Colonic mucosa (tissue), 4 donors: ENCODE data around the gene MDH1. TPM values are rescaled to one million over a fixed set of nuclear protein-coding genes. Genes with fewer than 3 reads are reported as not detected.

Experiments
- DNase-seq: peaks from one replicate; pipeline ENCODE4 v3.0.0-alpha.2; 2020
- H3K27ac ChIP-seq: fragments of 200-600 bp; one replicate; pipeline ENCODE4 v1.8.0; 2021
- H3K27me3 ChIP-seq: fragments of 200-600 bp; one replicate; pipeline ENCODE4 v1.8.0; 2021
- H3K36me3 ChIP-seq: fragments of 200-600 bp; one replicate; pipeline ENCODE4 v1.8.0; 2021
- H3K4me1 ChIP-seq: fragments of 200-600 bp; one replicate; pipeline ENCODE4 v1.8.0; 2021; ENCODE audit warnings: mild to moderate bottlenecking
- H3K4me3 ChIP-seq: fragments of 200-600 bp; one replicate; pipeline ENCODE4 v1.8.0; 2021
- H3K9ac ChIP-seq, 2 donors: one replicate each; pipeline ENCODE4 v1.7.0; 2013; ENCODE audit warnings: control low read depth in 2 of 2, low read depth in 2 of 2, low read length in 2 of 2
- H3K9me3 ChIP-seq: fragments of 200-600 bp; one replicate; pipeline ENCODE4 v1.8.0; 2021
- CTCF ChIP-seq: fragments of 200-600 bp; IDR thresholded peaks from one replicate; pipeline ENCODE4 v1.8.0; 2022; ENCODE audit warnings: antibody characterized with exemption, mild to moderate bottlenecking
- intact Hi-C: fragments of 100-400 bp; cut with DNase I; formaldehyde crosslinking; loops from one replicate; pipeline ENCODE4 v1.14.1; 2022
- total RNA-seq, 2 donors: library from RNA; stranded (reverse); fragmentation: NEBNext Ultra II Directional in 1 of 2; extraction: Animal tissue kit (Norgen Biotek cat#: 25700) in 1 of 2; gene quantifications; one replicate each; pipeline ENCODE4 v1.2.1, GENCODE V29; 2021
- donor health status: healthy.
- donor health status: DM: no; HTN: no; CAD: no.
- donor health status: DM: no; HTN: no; CAD: no.

Gene MDH1
- total RNA-seq, 2 donors from 2014 or later: 187 to 229 TPM

GRCh38 chr2:63581298-63581961 lies 7.3 kb upstream of the MDH1 start:
- H3K9me3 ChIP-seq: no peaks in the 10 kb centered on the region
- no peak overlapping the region for H3K9ac ChIP-seq

GRCh38 chr2:63582873-63583272 lies 5.9 kb upstream of the MDH1 start:
- no peak overlapping the region for H3K9ac ChIP-seq
- H3K36me3 ChIP-seq: no peaks in the 10 kb centered on the region
- no peak overlapping the region for H3K27ac ChIP-seq
- H3K4me3 ChIP-seq: no peak overlapping the region
- H3K4me1 ChIP-seq: no peaks in the 10 kb centered on the region
- TF ChIP-seq CTCF: no peak
- H3K9me3 ChIP-seq: no peaks in the 10 kb centered on the region
- H3K27me3 ChIP-seq: no peaks in the 10 kb centered on the region
- no peak for DNase-seq
- intact Hi-C loops: no loop called here

More at GRCh38 chr2:63581298-63581961, 7.3 kb upstream of the MDH1 start:
- Histone ChIP-seq H3K36me3 (no peaks in the 10 kb centered on the region), H3K4me1 (no peaks in the 10 kb centered on the region), H3K27me3 (no peaks in the 10 kb centered on the region), H3K27ac (no peak overlapping the region), H3K4me3 (no peak overlapping the region)
- intact Hi-C loops: no loop called here
- DNase-seq: no peak
- no peak for TF ChIP-seq CTCF

GRCh38 chr2:63587814-63588384 lies 864 bp upstream of the MDH1 start:
- H3K9me3 ChIP-seq: no peaks in the 10 kb centered on the region
- no peaks in the 10 kb centered on the region for H3K4me1 ChIP-seq
- peak overlapping the region; percentile 75 to 91 for H3K9ac ChIP-seq
- peak overlapping the region; percentile 88 for H3K4me3 ChIP-seq
- intact Hi-C loops: no loop called here
- H3K36me3 ChIP-seq: no peaks in the 10 kb centered on the region
- no peak for TF ChIP-seq CTCF
- peak overlapping the region; percentile 79 for H3K27ac ChIP-seq
- DNase-seq: no peak
- H3K27me3 ChIP-seq: no peaks in the 10 kb centered on the region

GRCh38 chr2:63589148-63589958 lies 590 bp downstream of the MDH1 start:
- H3K4me1 ChIP-seq: no peaks in the 10 kb centered on the region
- DNase-seq: no peak
- no peaks in the 10 kb centered on the region for H3K9me3 ChIP-seq
- peak overlapping the region; percentile 79 for H3K27ac ChIP-seq
- peak overlapping the region; percentile 73 to 91 for H3K9ac ChIP-seq
- no peaks in the 10 kb centered on the region for H3K36me3 ChIP-seq
- intact Hi-C loops: no loop called here
- no peak for TF ChIP-seq CTCF
- no peaks in the 10 kb centered on the region for H3K27me3 ChIP-seq
- H3K4me3 ChIP-seq: peak overlapping the region; percentile 88

- intact Hi-C loops: loop anchor here (10.0 kb wide), 1 partner anchor 284 kb away; no protein-coding TSS in a partner anchor
- no peak for TF ChIP-seq CTCF
- no peak overlapping the region for H3K9ac ChIP-seq
- no peaks in the 10 kb centered on the region for H3K9me3 ChIP-seq
- DNase-seq: peak; percentile 55
- H3K4me3 ChIP-seq: no peak overlapping the region
- H3K4me1 ChIP-seq: no peaks in the 10 kb centered on the region
- no peaks in the 10 kb centered on the region for H3K36me3 ChIP-seq
- H3K27me3 ChIP-seq: no peaks in the 10 kb centered on the region
- no peak overlapping the region for H3K27ac ChIP-seq
These were observed 2.1 kb downstream of the MDH1 start for GRCh38 chr2:63590626-63591408.
